GM21528 (cell line): ENCODE measurements around the gene CPED1.
"Not testable (repeated sequence)": the region's sequence is repeated elsewhere in the genome, so short reads cannot be mapped to it uniquely, and the experiment has no call there.

Experiments used
- ATAC-seq: cut with Tn5 transposase; IDR thresholded peaks from one replicate; pipeline ENCODE4 v1.9.1; 2021; ENCODE audit warnings: mild to moderate bottlenecking, moderate library complexity; ENCODE audit not compliant: unreplicated experiment, low FRiP score

The CPED1 gene

GRCh38 chr7:121036776-121037175 is 48.3 kb downstream of the CPED1 start:
- ATAC-seq: not testable (repeated sequence)

GRCh38 chr7:121037329-121037728 is 48.8 kb downstream of the CPED1 start:
- not testable (repeated sequence) for ATAC-seq

GRCh38 chr7:121037957-121038716 is 49.6 kb downstream of the CPED1 start:
- no peak for ATAC-seq

- no peak for ATAC-seq
These were observed 50.4 kb downstream of the CPED1 start for GRCh38 chr7:121038717-121039509.

GRCh38 chr7:121039510-121039822 is 51.0 kb downstream of the CPED1 start:
- ATAC-seq: no peak

GRCh38 chr7:121039994-121040393 is 51.5 kb downstream of the CPED1 start:
- ATAC-seq: no peak

- ATAC-seq: no peak
These were observed 53.1 kb downstream of the CPED1 start for GRCh38 chr7:121041516-121042148.

GRCh38 chr7:121042195-121042594 is 53.7 kb downstream of the CPED1 start:
- no peak for ATAC-seq

GRCh38 chr7:121042899-121043298 is 54.4 kb downstream of the CPED1 start:
- no peak for ATAC-seq

GRCh38 chr7:121043314-121044234 is 55.1 kb downstream of the CPED1 start:
- ATAC-seq: no peak

GRCh38 chr7:121045090-121045489 is 56.6 kb downstream of the CPED1 start:
- no peak for ATAC-seq

- no peak for ATAC-seq
These were observed 57.5 kb downstream of the CPED1 start for GRCh38 chr7:121046009-121046408.

- no peak for ATAC-seq
These were observed 58.5 kb downstream of the CPED1 start for GRCh38 chr7:121046893-121047468.

GRCh38 chr7:121048195-121048594 is 59.7 kb downstream of the CPED1 start:
- ATAC-seq: no peak

GRCh38 chr7:121049028-121049791 is 60.7 kb downstream of the CPED1 start:
- ATAC-seq: no peak

- no peak for ATAC-seq
These were observed 61.4 kb downstream of the CPED1 start for GRCh38 chr7:121049897-121050296.

- ATAC-seq: no peak
These were observed 64.7 kb downstream of the CPED1 start for GRCh38 chr7:121053219-121053618.

GRCh38 chr7:121054925-121055324 is 66.4 kb downstream of the CPED1 start:
- ATAC-seq: no peak

GRCh38 chr7:121057878-121058277 is 69.4 kb downstream of the CPED1 start:
- ATAC-seq: no peak
